HCT116 (cell line): ENCODE data around the gene STARD8. TPM values are rescaled to one million over a fixed set of nuclear protein-coding genes. Genes with fewer than 3 reads are reported as not detected.
A peak's percentile ranks its signal among the peaks of the same experiment; 100 is the strongest.

Experiments
- ATAC-seq: fragments of 200-7000 bp; cut with Tn5 transposase; 2 replicates; pipeline ENCODE4 v1.9.1; 2020; ENCODE audit warnings: mild to moderate bottlenecking, moderate library complexity
- BruUV-seq: library from RNA; stranded (reverse); fragments of 400-500 nt; replicated peaks from 2 replicates; lab custom pipeline; 2021; lab: Mats Ljungman, UMichigan
- CTCF ChIA-PET: fragments of 300-600 bp; sonication (Branson Sonifier 250); formaldehyde crosslinking; loops from one replicate; lab custom pipeline; 2021; ENCODE audit warnings: antibody characterized with exemption; lab: Charles Lee
- POLR2A ChIA-PET: fragments of 300-600, 350-600 bp; sonication (Branson Sonifier 250); formaldehyde crosslinking; loops from one replicate; lab custom pipeline; 2021; ENCODE audit warnings: antibody characterized with exemption; lab: Charles Lee
- RAD21 ChIA-PET, 2 experiments: fragments of 300-600 bp; sonication (Branson Sonifier 250); formaldehyde crosslinking; loops; one replicate each; lab custom pipeline; 2023; ENCODE audit warnings: low total read pairs in 2 of 2; ENCODE audit not compliant: uncharacterized antibody in 2 of 2, unreplicated experiment in 2 of 2, low non-redundant PET in 1 of 2; lab: Charles Lee
- DNase-seq: peaks from one replicate; pipeline ENCODE4 v3.0.0-alpha.2; 2010; ENCODE audit warnings: low read depth, low spot score
- H2AFZ ChIP-seq: fragments of 200-600 bp; shearing (Covaris generic), sonication (generic); 2 replicates; pipeline ENCODE4 v1.6.1; 2017; ENCODE audit warnings: low read depth, mixed run types, mixed read lengths, antibody characterized with exemption, low read length; ENCODE audit not compliant: poor library complexity, severe bottlenecking
- H3K27ac ChIP-seq: 2 replicates; pipeline ENCODE4 v1.5.1; 2012; ENCODE audit warnings: low read depth, low read length
- H3K27me3 ChIP-seq: fragments of 200-600 bp; sonication (generic); 2 replicates; pipeline ENCODE4 v1.6.1; 2016; ENCODE audit warnings: mixed run types, low read length, mixed read lengths; ENCODE audit not compliant: insufficient read depth
- H3K36me3 ChIP-seq, 2 experiments: fragments of 200-500 bp in 1 of 2; fragments of 200-600 bp in 1 of 2; sonication (Bioruptor generic) in 1 of 2; sonication (generic) in 1 of 2; 2 replicates each; pipeline versions ENCODE4 v1.5.1 to v1.6.1; 2014 to 2016; ENCODE audit warnings: low read length in 2 of 2, inconsistent platforms in 1 of 2, mixed read lengths in 1 of 2, mixed run types in 1 of 2; ENCODE audit not compliant: insufficient read depth in 2 of 2, control insufficient read depth in 1 of 2
- H3K4me1 ChIP-seq, 2 experiments: fragments of 200-600 bp in 1 of 2; sonication (generic) in 1 of 2; 2 replicates each; pipeline versions ENCODE4 v1.5.1 to v1.6.1; 2012 to 2017; ENCODE audit warnings: low read length in 2 of 2, inconsistent platforms in 1 of 2, mild to moderate bottlenecking in 1 of 2, mixed read lengths in 1 of 2, mixed run types in 1 of 2, moderate library complexity in 1 of 2; ENCODE audit not compliant: insufficient read depth in 2 of 2, control insufficient read depth in 1 of 2
- H3K4me2 ChIP-seq: fragments of 200-600 bp; sonication (generic); 2 replicates; pipeline ENCODE4 v1.6.1; 2017; ENCODE audit warnings: mixed run types, low read length, mixed read lengths
- H3K4me3 ChIP-seq, 2 experiments: fragments of 200-600 bp in 1 of 2; sonication (generic) in 1 of 2; replicated peaks in 1 of 2; 2 replicates each; pipeline ENCODE4 v1.5.1; 2011 to 2016; ENCODE audit warnings: low read length in 2 of 2, control low read depth in 1 of 2, low read depth in 1 of 2, mild to moderate bottlenecking in 1 of 2, mixed read lengths in 1 of 2, mixed run types in 1 of 2
- H3K79me2 ChIP-seq: fragments of 200-600 bp; sonication (generic); 2 replicates; pipeline ENCODE4 v1.6.1; 2017; ENCODE audit warnings: mild to moderate bottlenecking, mixed run types, low read length, moderate library complexity, mixed read lengths; ENCODE audit not compliant: insufficient read depth
- H3K9ac ChIP-seq: fragments of 200-600 bp; sonication (generic); 2 replicates; pipeline ENCODE4 v1.6.1; 2016; ENCODE audit warnings: low read length, mixed read lengths
- H3K9me2 ChIP-seq: fragments of 200-600 bp; sonication (generic), shearing (Covaris generic); 2 replicates; pipeline ENCODE4 v1.6.1; 2017; ENCODE audit warnings: mixed run types, mild to moderate bottlenecking, moderate library complexity; ENCODE audit not compliant: insufficient read depth
- H3K9me3 ChIP-seq, 2 experiments: fragments of 200-500 bp in 1 of 2; fragments of 200-600 bp in 1 of 2; sonication (Bioruptor generic) in 1 of 2; sonication (generic) in 1 of 2; 2 replicates each; pipeline ENCODE4 v1.6.1; 2014 to 2017; ENCODE audit warnings: low read length in 2 of 2, mixed read lengths in 2 of 2, inconsistent platforms in 1 of 2, low read depth in 1 of 2, mild to moderate bottlenecking in 1 of 2, mixed run types in 1 of 2, moderate library complexity in 1 of 2; ENCODE audit not compliant: control insufficient read depth in 1 of 2, insufficient read depth in 1 of 2
- H4K20me1 ChIP-seq: fragments of 200-600 bp; sonication (generic), shearing (Covaris generic); 2 replicates; pipeline ENCODE4 v1.6.1; 2017; ENCODE audit warnings: mixed run types, mild to moderate bottlenecking, moderate library complexity; ENCODE audit not compliant: insufficient read depth
- CBX3 ChIP-seq: IDR thresholded peaks from 2 replicates; pipeline ENCODE4 v1.6.1; 2012; ENCODE audit warnings: low read depth
- CEBPB ChIP-seq: IDR thresholded peaks from 2 replicates; pipeline ENCODE4 v1.6.1; 2012; ENCODE audit warnings: low read depth
- EGR1 ChIP-seq: IDR thresholded peaks from 2 replicates; pipeline ENCODE4 v1.6.1; 2012; ENCODE audit warnings: low read depth
- ELF1 ChIP-seq: IDR thresholded peaks from 2 replicates; pipeline ENCODE4 v1.6.1; 2012; ENCODE audit warnings: low read depth, borderline replicate concordance
- EZH2 ChIP-seq: fragments of 200-600 bp; sonication (generic); IDR thresholded peaks from 2 replicates; pipeline ENCODE4 v1.6.1; 2017; ENCODE audit warnings: antibody characterized with exemption, mixed run types
- EZH2phosphoT487 ChIP-seq: fragments of 200-600 bp; IDR thresholded peaks from 2 replicates; pipeline ENCODE4 v1.6.1; 2018; ENCODE audit warnings: antibody characterized with exemption, borderline replicate concordance
- POLR2A ChIP-seq: IDR thresholded peaks from 2 replicates; pipeline ENCODE4 v1.7.0; 2011; ENCODE audit warnings: borderline replicate concordance; ENCODE audit not compliant: insufficient read depth, insufficient read length; ENCODE audit errors: extremely low read depth
- POLR2AphosphoS5 ChIP-seq: IDR thresholded peaks from 2 replicates; pipeline ENCODE4 v1.6.1; 2011; ENCODE audit warnings: mild to moderate bottlenecking, low read depth, low read length, moderate library complexity
- RAD21 ChIP-seq: IDR thresholded peaks from 2 replicates; pipeline ENCODE4 v1.6.1; 2012; ENCODE audit warnings: low read depth, mild to moderate bottlenecking
- SRF ChIP-seq: IDR thresholded peaks from 2 replicates; pipeline ENCODE4 v1.6.1; 2012; ENCODE audit warnings: low read depth
- TCF7L2 ChIP-seq: IDR thresholded peaks from 2 replicates; pipeline ENCODE4 v1.7.0; 2011; ENCODE audit warnings: borderline replicate concordance, inconsistent platforms; ENCODE audit not compliant: insufficient read depth, insufficient read length; ENCODE audit errors: extremely low read depth
- YY1 ChIP-seq: IDR thresholded peaks from 2 replicates; pipeline ENCODE4 v1.6.1; 2011; ENCODE audit warnings: low read length, low read depth, moderate library complexity, mild to moderate bottlenecking; ENCODE audit not compliant: insufficient replicate concordance; ENCODE audit errors: extremely low read depth
- ZFX ChIP-seq: fragments of 450-650 bp; IDR thresholded peaks from 2 replicates; pipeline ENCODE4 v1.6.1; 2017
- ZNF274 ChIP-seq: fragments of 200-500 bp; sonication (Bioruptor generic); IDR thresholded peaks from 2 replicates; pipeline ENCODE4 v1.6.1; 2014; ENCODE audit warnings: mild to moderate bottlenecking, low read depth, low read length, inconsistent platforms
- intact Hi-C: fragments of 100-400 bp; cut with micrococcal nuclease; formaldehyde crosslinking; loops from 2 replicates; pipeline ENCODE4 v1.10.0; 2022
- total RNA-seq: library from RNA; stranded (reverse); gene quantifications from one replicate; pipeline ENCODE4 v1.2.1, GENCODE V29; 2021; ENCODE audit not compliant: unreplicated experiment
- TF ChIP-seq, protein P1 (sequence below): IDR thresholded peaks from 2 replicates; pipeline ENCODE4 v1.6.1; 2012
- TF ChIP-seq, protein P2 (sequence below): IDR thresholded peaks from 2 replicates; pipeline ENCODE4 v1.6.1; 2011; ENCODE audit warnings: mild to moderate bottlenecking, low read length, moderate library complexity; ENCODE audit not compliant: insufficient replicate concordance; ENCODE audit errors: extremely low read depth
- TF ChIP-seq, protein P3 (sequence below): IDR thresholded peaks from 2 replicates; pipeline ENCODE4 v1.6.1; 2012; ENCODE audit warnings: low read depth
- TF ChIP-seq, protein P4 (sequence below): IDR thresholded peaks from 2 replicates; pipeline ENCODE4 v1.6.1; 2012

STARD8 gene
- total RNA-seq, 1 experiment from 2014 or later = 5.4 TPM

DNA sequence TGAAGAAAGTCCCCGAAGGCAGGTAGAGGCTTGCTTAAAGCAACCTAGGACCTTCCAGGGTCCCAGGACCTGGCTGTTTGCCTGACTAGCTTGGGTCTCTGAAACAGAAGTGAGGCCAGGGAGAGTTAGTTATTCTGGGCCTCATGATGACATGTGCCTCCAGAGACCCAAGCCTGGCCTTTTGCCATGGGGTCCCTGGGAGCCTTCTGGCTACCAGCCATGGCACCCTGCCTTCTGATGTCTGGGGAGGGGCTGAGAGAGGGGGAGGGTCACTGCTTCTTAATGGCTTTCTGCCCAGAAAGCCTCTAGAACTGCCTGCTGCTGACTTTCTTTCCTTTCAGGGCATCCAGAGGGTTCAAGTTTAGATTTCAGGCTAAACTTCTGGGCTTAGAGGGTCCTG is 1.0 kb upstream of the STARD8 start:
- TF ChIP-seq, protein P1, sequence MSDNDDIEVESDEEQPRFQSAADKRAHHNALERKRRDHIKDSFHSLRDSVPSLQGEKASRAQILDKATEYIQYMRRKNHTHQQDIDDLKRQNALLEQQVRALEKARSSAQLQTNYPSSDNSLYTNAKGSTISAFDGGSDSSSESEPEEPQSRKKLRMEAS = no peak
- TF ChIP-seq, protein P2, sequence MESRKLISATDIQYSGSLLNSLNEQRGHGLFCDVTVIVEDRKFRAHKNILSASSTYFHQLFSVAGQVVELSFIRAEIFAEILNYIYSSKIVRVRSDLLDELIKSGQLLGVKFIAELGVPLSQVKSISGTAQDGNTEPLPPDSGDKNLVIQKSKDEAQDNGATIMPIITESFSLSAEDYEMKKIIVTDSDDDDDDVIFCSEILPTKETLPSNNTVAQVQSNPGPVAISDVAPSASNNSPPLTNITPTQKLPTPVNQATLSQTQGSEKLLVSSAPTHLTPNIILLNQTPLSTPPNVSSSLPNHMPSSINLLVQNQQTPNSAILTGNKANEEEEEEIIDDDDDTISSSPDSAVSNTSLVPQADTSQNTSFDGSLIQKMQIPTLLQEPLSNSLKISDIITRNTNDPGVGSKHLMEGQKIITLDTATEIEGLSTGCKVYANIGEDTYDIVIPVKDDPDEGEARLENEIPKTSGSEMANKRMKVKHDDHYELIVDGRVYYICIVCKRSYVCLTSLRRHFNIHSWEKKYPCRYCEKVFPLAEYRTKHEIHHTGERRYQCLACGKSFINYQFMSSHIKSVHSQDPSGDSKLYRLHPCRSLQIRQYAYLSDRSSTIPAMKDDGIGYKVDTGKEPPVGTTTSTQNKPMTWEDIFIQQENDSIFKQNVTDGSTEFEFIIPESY = no peak
- no peak for TF ChIP-seq YY1
- TF ChIP-seq, protein P3, sequence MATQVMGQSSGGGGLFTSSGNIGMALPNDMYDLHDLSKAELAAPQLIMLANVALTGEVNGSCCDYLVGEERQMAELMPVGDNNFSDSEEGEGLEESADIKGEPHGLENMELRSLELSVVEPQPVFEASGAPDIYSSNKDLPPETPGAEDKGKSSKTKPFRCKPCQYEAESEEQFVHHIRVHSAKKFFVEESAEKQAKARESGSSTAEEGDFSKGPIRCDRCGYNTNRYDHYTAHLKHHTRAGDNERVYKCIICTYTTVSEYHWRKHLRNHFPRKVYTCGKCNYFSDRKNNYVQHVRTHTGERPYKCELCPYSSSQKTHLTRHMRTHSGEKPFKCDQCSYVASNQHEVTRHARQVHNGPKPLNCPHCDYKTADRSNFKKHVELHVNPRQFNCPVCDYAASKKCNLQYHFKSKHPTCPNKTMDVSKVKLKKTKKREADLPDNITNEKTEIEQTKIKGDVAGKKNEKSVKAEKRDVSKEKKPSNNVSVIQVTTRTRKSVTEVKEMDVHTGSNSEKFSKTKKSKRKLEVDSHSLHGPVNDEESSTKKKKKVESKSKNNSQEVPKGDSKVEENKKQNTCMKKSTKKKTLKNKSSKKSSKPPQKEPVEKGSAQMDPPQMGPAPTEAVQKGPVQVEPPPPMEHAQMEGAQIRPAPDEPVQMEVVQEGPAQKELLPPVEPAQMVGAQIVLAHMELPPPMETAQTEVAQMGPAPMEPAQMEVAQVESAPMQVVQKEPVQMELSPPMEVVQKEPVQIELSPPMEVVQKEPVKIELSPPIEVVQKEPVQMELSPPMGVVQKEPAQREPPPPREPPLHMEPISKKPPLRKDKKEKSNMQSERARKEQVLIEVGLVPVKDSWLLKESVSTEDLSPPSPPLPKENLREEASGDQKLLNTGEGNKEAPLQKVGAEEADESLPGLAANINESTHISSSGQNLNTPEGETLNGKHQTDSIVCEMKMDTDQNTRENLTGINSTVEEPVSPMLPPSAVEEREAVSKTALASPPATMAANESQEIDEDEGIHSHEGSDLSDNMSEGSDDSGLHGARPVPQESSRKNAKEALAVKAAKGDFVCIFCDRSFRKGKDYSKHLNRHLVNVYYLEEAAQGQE = no peak
- no peak for TF ChIP-seq POLR2AphosphoS5
- no peak for TF ChIP-seq EZH2
- TF ChIP-seq CBX3 = no peak
- no peak for TF ChIP-seq ZFX
- no peak for TF ChIP-seq RAD21
- TF ChIP-seq POLR2A = no peak
- TF ChIP-seq CEBPB = no peak
- TF ChIP-seq TCF7L2 = no peak
- no peak for TF ChIP-seq ZNF274
- TF ChIP-seq EZH2phosphoT487 = no peak
- TF ChIP-seq ELF1 = no peak
- TF ChIP-seq EGR1 = no peak
- TF ChIP-seq, protein P4, sequence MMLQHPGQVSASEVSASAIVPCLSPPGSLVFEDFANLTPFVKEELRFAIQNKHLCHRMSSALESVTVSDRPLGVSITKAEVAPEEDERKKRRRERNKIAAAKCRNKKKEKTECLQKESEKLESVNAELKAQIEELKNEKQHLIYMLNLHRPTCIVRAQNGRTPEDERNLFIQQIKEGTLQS = no peak
- TF ChIP-seq SRF = no peak
- H3K4me3 ChIP-seq = no peak overlapping the region
- no peaks in the 10 kb centered on the region for H3K79me2 ChIP-seq
- no TSS peak for BruUV-seq
- ATAC-seq = no peak
- H3K4me1 ChIP-seq = peaks cover 7 to 25% of the 10 kb centered on the region in 2 experiments
- H3K9me2 ChIP-seq = no peaks in the 10 kb centered on the region
- ChIA-PET CTCF (no interaction called here), POLR2A (no interaction called here), RAD21 (no interaction called here)
- no peak for DNase-seq
- H2AFZ ChIP-seq = no peak overlapping the region
- H4K20me1 ChIP-seq = no peaks in the 10 kb centered on the region
- intact Hi-C loops = no loop called here
- 0 out of 2 replicates have a peak overlapping the region, but pooled peaks have one; percentile 77 for H3K4me2 ChIP-seq
- no peaks in the 10 kb centered on the region for H3K9me3 ChIP-seq
- no peak overlapping the region for H3K27ac ChIP-seq
- no peaks in the 10 kb centered on the region for H3K36me3 ChIP-seq
- no peaks in the 10 kb centered on the region for H3K27me3 ChIP-seq
- no peak overlapping the region for H3K9ac ChIP-seq
